ENCODE data around the gene LPAR3. TPM values are rescaled to one million over a fixed set of nuclear protein-coding genes. Genes with fewer than 3 reads are reported as not detected.

The LPAR3 gene
- total and polyA plus RNA-seq, 2 experiments from 2014 or later: 10.4 to 36.9 TPM

- Histone ChIP-seq H3K27ac (ENCODE audit: low read depth) (no peak overlapping the region), H3K4me3 (no peak overlapping the region), H3K36me3 (ENCODE audit: insufficient read depth) (0 out of 2 replicates have a peak, but pooled peaks cover 6% of the 10 kb centered on the region), H3K4me1 (ENCODE audit: insufficient read depth) (no peaks in the 10 kb centered on the region; the same call in 1 of the 2 replicates), H3K4me2 (no peak overlapping the region), H4K20me1 (replicated peaks; ENCODE audit: insufficient read depth) (peaks cover 7% of the 10 kb centered on the region; the same call in 1 of the 2 replicates), H3F3A (replicated peaks; ENCODE audit: low read depth) (no peaks in the 10 kb centered on the region), H3K79me2 (replicated peaks; ENCODE audit: insufficient read depth) (0 out of 2 replicates have a peak, but pooled peaks cover 7% of the 10 kb centered on the region), H3K9me2 (ENCODE audit: insufficient read depth) (no peaks in the 10 kb centered on the region; the same call in 1 of the 2 replicates), H2AFZ (no peak overlapping the region), H3K27me3 (ENCODE audit: insufficient read depth) (no peaks in the 10 kb centered on the region)
- no peaks in the 10 kb centered on the region for H3K9me3 Mint-ChIP-seq
- ATAC-seq (no peak), DNase-seq (ENCODE audit: low spot score) (no peak)
- peaks cover 2% of the 10 kb centered on the region for H3K27me3 Mint-ChIP-seq (ENCODE audit: insufficient read depth, low read depth, poor library complexity)
- TF ChIP-seq ETS1 (IDR thresholded peaks at IDR 0.05): no peak
- TF ChIP-seq CREB1 (CRISPR knock-in tag; IDR thresholded peaks at IDR 0.05; ENCODE audit: low read depth): no peak
- TF ChIP-seq ZNF462 (CRISPR knock-in tag; IDR thresholded peaks at IDR 0.05): no peak
- no peak for TF ChIP-seq EZH2phosphoT487 (IDR thresholded peaks at IDR 0.05; ENCODE audit: unreplicated experiment)
- TF ChIP-seq REST (IDR thresholded peaks at IDR 0.05; ENCODE audit: unreplicated experiment): no peak
- H3K4me1 Mint-ChIP-seq: peaks cover 5% of the 10 kb centered on the region; the same call in 1 of the 3 replicates
- H3K36me3 Mint-ChIP-seq (ENCODE audit: low read depth): peaks cover 19% of the 10 kb centered on the region
- no peak overlapping the region for H3K27ac Mint-ChIP-seq
- H3K4me3 Mint-ChIP-seq: no peak overlapping the region
These were observed 39.0 kb downstream of the LPAR3 start for GRCh38 chr1:84853741-84854721.

Data from GM23338 (cell line).